OCI-LY7 (cell line): ENCODE results near the gene GNPDA1. TPM values are rescaled to one million over a fixed set of nuclear protein-coding genes. Genes with fewer than 3 reads are reported as not detected.

Experiments
- BruUV-seq: library from RNA; stranded (reverse); fragments of 400-500 nt; replicated peaks from 2 replicates; lab custom pipeline; 2021; lab: Mats Ljungman, UMichigan
- CTCF ChIA-PET: fragments of 300-600 bp; sonication (Branson Sonifier 250); formaldehyde crosslinking; loops from one replicate; lab custom pipeline; 2022; ENCODE audit warnings: antibody characterized with exemption; ENCODE audit not compliant: unreplicated experiment; lab: Charles Lee
- POLR2A ChIA-PET: fragments of 300-600 bp; sonication (Branson Sonifier 250); formaldehyde crosslinking; loops from one replicate; lab custom pipeline; 2022; ENCODE audit warnings: antibody characterized with exemption; lab: Charles Lee
- DNase-seq: peaks from one replicate; pipeline ENCODE4 v3.0.0-alpha.2; 2015; ENCODE audit warnings: low spot score
- H2AFZ ChIP-seq: fragments of 200-600 bp; sonication (generic), shearing (Covaris generic); 2 replicates; pipeline ENCODE4 v1.6.1; 2014; ENCODE audit warnings: mild to moderate bottlenecking, antibody characterized with exemption, low read length, moderate library complexity
- H3K27ac ChIP-seq: fragments of 200-600 bp; sonication (generic); 2 replicates; pipeline ENCODE4 v1.5.1; 2014; ENCODE audit warnings: mixed run types, low read depth, mild to moderate bottlenecking, moderate library complexity, low read length, inconsistent platforms; ENCODE audit not compliant: poor library complexity, severe bottlenecking
- H3K36me3 ChIP-seq: fragments of 200-600 bp; sonication (generic); 2 replicates; pipeline ENCODE4 v1.6.1; 2014; ENCODE audit warnings: mild to moderate bottlenecking, antibody characterized with exemption, low read length, moderate library complexity, mixed read lengths; ENCODE audit not compliant: insufficient read depth
- H3K4me1 ChIP-seq: fragments of 200-600 bp; sonication (generic); 2 replicates; pipeline ENCODE4 v1.5.1; 2014; ENCODE audit warnings: mild to moderate bottlenecking, low read length; ENCODE audit not compliant: insufficient read depth, poor library complexity, severe bottlenecking
- H3K4me2 ChIP-seq: fragments of 200-600 bp; sonication (generic); 2 replicates; pipeline ENCODE4 v1.6.1; 2014; ENCODE audit warnings: mild to moderate bottlenecking, low read length
- H3K4me3 ChIP-seq: fragments of 200-600 bp; sonication (generic); 2 replicates; pipeline ENCODE4 v1.5.1; 2014; ENCODE audit warnings: mild to moderate bottlenecking, low read depth, low read length; ENCODE audit not compliant: poor library complexity, severe bottlenecking
- H3K79me2 ChIP-seq: fragments of 200-600 bp; sonication (generic); 2 replicates; pipeline ENCODE4 v1.6.1; 2016; ENCODE audit warnings: low read depth, mild to moderate bottlenecking, low read length, moderate library complexity, mixed read lengths; ENCODE audit not compliant: insufficient read depth
- H3K9me2 ChIP-seq: fragments of 200-600 bp; sonication (generic); 2 replicates; pipeline ENCODE4 v1.6.1; 2016; ENCODE audit warnings: mild to moderate bottlenecking, low read length, mixed read lengths; ENCODE audit not compliant: insufficient read depth
- H3K9me3 ChIP-seq: fragments of 200-600 bp; sonication (generic); 2 replicates; pipeline ENCODE4 v1.6.1; 2014; ENCODE audit warnings: mild to moderate bottlenecking, mixed run types, low read length, mixed read lengths
- H4K20me1 ChIP-seq: fragments of 200-600 bp; sonication (generic); 2 replicates; pipeline ENCODE4 v1.6.1; 2014; ENCODE audit warnings: mild to moderate bottlenecking, antibody characterized with exemption, low read length, moderate library complexity, mixed read lengths; ENCODE audit not compliant: insufficient read depth
- CTCF ChIP-seq: fragments of 200-600 bp; sonication (generic); conservative IDR thresholded peaks from 2 replicates; pipeline ENCODE4 v1.5.1; 2014; ENCODE audit warnings: mild to moderate bottlenecking, antibody characterized with exemption, low read length, moderate library complexity, mixed read lengths
- EZH2phosphoT487 ChIP-seq: fragments of 200-600 bp; sonication (generic); IDR thresholded peaks from 2 replicates; pipeline ENCODE4 v1.6.1; 2018; ENCODE audit warnings: low read depth, borderline replicate concordance, mild to moderate bottlenecking, mixed run types, antibody characterized with exemption, low read length, moderate library complexity, mixed read lengths
- intact Hi-C: fragments of 100-400 bp; cut with micrococcal nuclease; formaldehyde crosslinking; loops from one replicate; pipeline ENCODE4 v1.10.0; 2022; ENCODE audit not compliant: unreplicated experiment
- total RNA-seq, 2 experiments: library from RNA; depleted of rRNA in 1 of 2; stranded (reverse); fragments of >200 nt in 1 of 2; shearing (Covaris generic) in 1 of 2; gene quantifications; 2 replicates each; pipeline ENCODE4 v1.2.3, GENCODE V29; 2014 to 2022

The GNPDA1 gene
- total RNA-seq, 2 experiments from 2014 or later: 20.2 to 23.1 TPM

GRCh38 chr5:141966963-141967333 is 45.9 kb downstream of the GNPDA1 start:
- Histone ChIP-seq H3K79me2 (peaks cover 28% of the 10 kb centered on the region), H2AFZ (peak overlapping the region; percentile 97), H3K4me3 (peak overlapping the region; percentile 87), H4K20me1 (no peaks in the 10 kb centered on the region), H3K9me2 (no peaks in the 10 kb centered on the region), H3K27ac (peak overlapping the region; percentile 99), H3K4me1 (peaks cover 48% of the 10 kb centered on the region), H3K4me2 (peak overlapping the region; percentile 92), H3K36me3 (peaks cover 7% of the 10 kb centered on the region), H3K9me3 (no peaks in the 10 kb centered on the region)
- no peak for DNase-seq
- BruUV-seq: no TSS peak
- ChIA-PET CTCF (no interaction called here), POLR2A (interaction anchor here (3.7 to 4.7 kb wide), 3 partner anchors 44 to 51 kb away, joined by 20 to 29 read pairs (median 23); partner anchors contain the start of genes DELE1 and GNPDA1)
- intact Hi-C loops: no loop called here
- TF ChIP-seq EZH2phosphoT487: no peak
- TF ChIP-seq CTCF: no peak; the same call in 1 of the 2 replicates

GRCh38 chr5:141966275-141966962 is 46.4 kb downstream of the GNPDA1 start:
- peak overlapping the region; percentile 87 for H3K4me3 ChIP-seq
- ChIA-PET CTCF (no interaction called here), POLR2A (interaction anchor here (4.7 kb wide), 1 partner anchor 44 kb away, joined by 29 read pairs; the partner anchor contains the start of gene DELE1)
- H3K9me3 ChIP-seq: no peaks in the 10 kb centered on the region
- H4K20me1 ChIP-seq: no peaks in the 10 kb centered on the region
- no peak for DNase-seq
- H3K4me2 ChIP-seq: peak overlapping the region; percentile 92
- intact Hi-C loops: no loop called here
- peaks cover 23% of the 10 kb centered on the region for H3K79me2 ChIP-seq
- H3K36me3 ChIP-seq: peaks cover 5% of the 10 kb centered on the region
- peak overlapping the region; percentile 97 for H2AFZ ChIP-seq
- no TSS peak for BruUV-seq
- peaks cover 54% of the 10 kb centered on the region for H3K4me1 ChIP-seq
- H3K27ac ChIP-seq: peak overlapping the region; percentile 99
- TF ChIP-seq EZH2phosphoT487 (no peak), CTCF (no peak)
- no peaks in the 10 kb centered on the region for H3K9me2 ChIP-seq

GRCh38 chr5:141965071-141965470 is 47.8 kb downstream of the GNPDA1 start:
- intact Hi-C loops: no loop called here
- no peak overlapping the region for H3K27ac ChIP-seq

More at GRCh38 chr5:141965071-141965470, 47.8 kb downstream of the GNPDA1 start:
- H3K4me3 ChIP-seq: no peak overlapping the region
- H3K36me3 ChIP-seq: no peaks in the 10 kb centered on the region
- BruUV-seq: no TSS peak
- H3K9me3 ChIP-seq: no peaks in the 10 kb centered on the region
- POLR2A ChIA-PET: no interaction called here
- CTCF ChIA-PET: no interaction called here
- H4K20me1 ChIP-seq: no peaks in the 10 kb centered on the region
- H3K9me2 ChIP-seq: no peaks in the 10 kb centered on the region
- peaks cover 9% of the 10 kb centered on the region for H3K79me2 ChIP-seq
- no peak overlapping the region for H3K4me2 ChIP-seq
- H3K4me1 ChIP-seq: peaks cover 54% of the 10 kb centered on the region
- H2AFZ ChIP-seq: no peak overlapping the region
- DNase-seq: no peak
- TF ChIP-seq CTCF (no peak), EZH2phosphoT487 (no peak)
